BLaER1 treated with 17β-estradiol and CSF1 and Interleukin-3, amounts not matched to agents 10 nM and 100 nM (cell line): ENCODE data around the gene IL3RA.
"Not testable (repeated sequence)": the region's sequence is repeated elsewhere in the genome, so short reads cannot be mapped to it uniquely, and the experiment has no call there.

Experiments used
- H3K27ac ChIP-seq, 11 experiments: shearing (Covaris generic); formaldehyde crosslinking; 2 replicates each; pipeline ENCODE4 v1.8.1; 2022
- H3K27me3 ChIP-seq, 11 experiments: shearing (Covaris generic); formaldehyde crosslinking; 2 replicates each; pipeline ENCODE4 v1.8.1; 2022
- H3K36me3 ChIP-seq, 11 experiments: shearing (Covaris generic); formaldehyde crosslinking; 2 replicates each; pipeline ENCODE4 v1.8.1; 2022
- H3K4me1 ChIP-seq, 10 experiments: shearing (Covaris generic); formaldehyde crosslinking; 2 replicates each; pipeline ENCODE4 v1.8.1; 2022
- H3K4me2 ChIP-seq, 11 experiments: shearing (Covaris generic); formaldehyde crosslinking; 2 replicates each; pipeline ENCODE4 v1.8.1; 2022
- H3K4me3 ChIP-seq, 10 experiments: shearing (Covaris generic); formaldehyde crosslinking; 2 replicates each; pipeline ENCODE4 v1.8.1; 2022
- H3K9ac ChIP-seq, 11 experiments: shearing (Covaris generic); formaldehyde crosslinking; 2 replicates each; pipeline ENCODE4 v1.8.1; 2022
- H3K9me3 ChIP-seq, 11 experiments: shearing (Covaris generic); formaldehyde crosslinking; replicated peaks in 1 of 11; 2 replicates each; pipeline ENCODE4 v1.8.1; 2022
- H4K20me1 ChIP-seq, 11 experiments: shearing (Covaris generic); formaldehyde crosslinking; 2 replicates each; pipeline ENCODE4 v1.8.1; 2022
- Cebpa-rat ChIP-seq, 11 experiments: shearing (Covaris generic); IDR thresholded peaks; 2 replicates each; pipeline ENCODE4 v1.8.1; 2022

IL3RA gene

GRCh38 chrX:1341545-1342184 lies 5.1 kb downstream of the IL3RA start:
- Histone ChIP-seq H3K4me1 (peaks cover 0 to 32% (median 21%) of the 10 kb centered on the region in 10 experiments; a peak in 17 of 20 replicates), H4K20me1 (peaks cover 0 to 61% (median 27%) of the 10 kb centered on the region in 11 experiments; a peak in 15 of 22 replicates), H3K27me3 (no peaks in the 10 kb centered on the region), H3K36me3 (peaks cover 39 to 95% (median 87%) of the 10 kb centered on the region in 11 experiments), H3K4me2 (peak overlapping the region in 5 of 11 experiments; percentile 16 to 52 (median 33); a peak in 6 of 22 replicates), H3K4me3 (no peak overlapping the region), H3K9me3 (peaks cover 11 to 39% (median 20%) of the 10 kb centered on the region in 11 experiments), H3K9ac (no peak overlapping the region), H3K27ac (no peak overlapping the region)
- TF ChIP-seq Cebpa-rat (IDR thresholded peaks at IDR 0.05) = no peak

GRCh38 chrX:1349606-1350005 lies 13.0 kb downstream of the IL3RA start:
- H3K9ac ChIP-seq, H3K4me2 ChIP-seq, H3K27ac ChIP-seq, H3K4me3 ChIP-seq, H3K4me1 ChIP-seq, H3K27me3 ChIP-seq: not testable (repeated sequence)
- peaks cover 59 to 96% (median 87%) of the 10 kb centered on the region in 11 experiments for H3K36me3 ChIP-seq
- peaks cover 9 to 25% (median 19%) of the 10 kb centered on the region in 11 experiments; a peak in 18 of 22 replicates for H3K9me3 ChIP-seq
- peaks cover 0 to 12% (median 0%) of the 10 kb centered on the region in 11 experiments; a peak in 5 of 22 replicates for H4K20me1 ChIP-seq

- Histone ChIP-seq H4K20me1 (peaks cover 0 to 12% (median 0%) of the 10 kb centered on the region in 11 experiments; a peak in 1 of 22 replicates), H3K27me3 (no peaks in the 10 kb centered on the region), H3K9me3 (peaks cover 9 to 29% (median 19%) of the 10 kb centered on the region in 11 experiments; a peak in 18 of 22 replicates), H3K9ac (no peak overlapping the region), H3K4me1 (peaks cover 0 to 13% (median 12%) of the 10 kb centered on the region in 10 experiments; a peak in 17 of 20 replicates), H3K36me3 (peaks cover 43 to 86% (median 72%) of the 10 kb centered on the region in 11 experiments), H3K4me3 (0 out of 20 replicates have a peak overlapping the region, but pooled peaks of 1 of the 10 experiments have one; percentile 5), H3K4me2 (no peak overlapping the region), H3K27ac (no peak overlapping the region)
- no peak for TF ChIP-seq Cebpa-rat (IDR thresholded peaks at IDR 0.05)
Observed at GRCh38 chrX:1351981-1352714, 15.6 kb downstream of the IL3RA start.

- Histone ChIP-seq H3K4me3 (no peak overlapping the region), H4K20me1 (peaks cover 0 to 4% (median 0%) of the 10 kb centered on the region in 11 experiments; a peak in 1 of 22 replicates), H3K27me3 (no peaks in the 10 kb centered on the region), H3K27ac (no peak overlapping the region), H3K4me2 (peak overlapping the region in 3 of 11 experiments; percentile 15 to 44 (median 35); a peak in 4 of 22 replicates), H3K36me3 (peaks cover 59 to 87% (median 79%) of the 10 kb centered on the region in 11 experiments), H3K9ac (no peak overlapping the region), H3K9me3 (peaks cover 20 to 44% (median 36%) of the 10 kb centered on the region in 11 experiments), H3K4me1 (peaks cover 0 to 13% (median 10%) of the 10 kb centered on the region in 10 experiments; a peak in 17 of 20 replicates)
- TF ChIP-seq Cebpa-rat (IDR thresholded peaks at IDR 0.05) = no peak
Observed at GRCh38 chrX:1354036-1355019, 17.7 kb downstream of the IL3RA start.

- no peak for TF ChIP-seq Cebpa-rat (IDR thresholded peaks at IDR 0.05)
- H4K20me1 ChIP-seq = peaks cover 0 to 4% (median 0%) of the 10 kb centered on the region in 11 experiments; a peak in 1 of 22 replicates
- no peaks in the 10 kb centered on the region for H3K27me3 ChIP-seq
- no peak overlapping the region for H3K4me3 ChIP-seq
- H3K9me3 ChIP-seq = peaks cover 20 to 44% (median 36%) of the 10 kb centered on the region in 11 experiments
- H3K36me3 ChIP-seq = peaks cover 57 to 87% (median 77%) of the 10 kb centered on the region in 11 experiments
- peak overlapping the region in 8 of 11 experiments; percentile 27 to 56 (median 46); a peak in 12 of 22 replicates for H3K4me2 ChIP-seq
- peak overlapping the region in 7 of 11 experiments; percentile 30 to 64 (median 45); a peak in 12 of 22 replicates for H3K27ac ChIP-seq
- H3K4me1 ChIP-seq = peaks cover 0 to 13% (median 10%) of the 10 kb centered on the region in 10 experiments; a peak in 17 of 20 replicates
- peak overlapping the region in 2 of 11 experiments; percentile 9 to 27; a peak in 1 of 22 replicates for H3K9ac ChIP-seq
Observed at GRCh38 chrX:1355131-1356046, 18.8 kb downstream of the IL3RA start.

GRCh38 chrX:1357993-1358392 lies 21.4 kb downstream of the IL3RA start:
- Histone ChIP-seq H3K4me1 (peaks cover 0 to 13% (median 10%) of the 10 kb centered on the region in 10 experiments; a peak in 17 of 20 replicates), H3K27ac (no peak overlapping the region), H3K27me3 (no peaks in the 10 kb centered on the region), H3K4me3 (no peak overlapping the region), H3K36me3 (peaks cover 46 to 87% (median 75%) of the 10 kb centered on the region in 11 experiments), H3K9me3 (peaks cover 10 to 27% (median 22%) of the 10 kb centered on the region in 11 experiments), H3K4me2 (no peak overlapping the region), H4K20me1 (peaks cover 0 to 4% (median 0%) of the 10 kb centered on the region in 11 experiments; a peak in 1 of 22 replicates), H3K9ac (no peak overlapping the region)
- no peak for TF ChIP-seq Cebpa-rat (IDR thresholded peaks at IDR 0.05)

- no peak overlapping the region for H3K4me3 ChIP-seq
- H4K20me1 ChIP-seq = peaks cover 0 to 4% (median 0%) of the 10 kb centered on the region in 11 experiments; a peak in 1 of 22 replicates
- no peak overlapping the region for H3K9ac ChIP-seq
- no peaks in the 10 kb centered on the region for H3K27me3 ChIP-seq
- H3K27ac ChIP-seq = no peak overlapping the region
- peaks cover 10 to 20% (median 16%) of the 10 kb centered on the region in 11 experiments for H3K9me3 ChIP-seq
- no peak overlapping the region for H3K4me2 ChIP-seq
- no peak for TF ChIP-seq Cebpa-rat (IDR thresholded peaks at IDR 0.05)
- H3K36me3 ChIP-seq = peaks cover 44 to 87% (median 73%) of the 10 kb centered on the region in 11 experiments
- H3K4me1 ChIP-seq = peaks cover 0 to 19% (median 11%) of the 10 kb centered on the region in 10 experiments; a peak in 17 of 20 replicates
Observed at GRCh38 chrX:1358793-1359476, 22.4 kb downstream of the IL3RA start.
